Right lobe of liver (tissue), 6 donors: ENCODE data around the gene P3H2. TPM values are rescaled to one million over a fixed set of nuclear protein-coding genes. Genes with fewer than 3 reads are reported as not detected.

ENCODE experiments used
- ATAC-seq, 4 donors: fragments of 200-7000 bp; cut with Tn5 transposase; one replicate each; pipeline ENCODE4 v1.9.1; 2020; ENCODE audit warnings: mild to moderate bottlenecking in 4 of 4, moderate library complexity in 4 of 4
- DNase-seq, 3 donors: peaks; one replicate each; pipeline ENCODE4 v3.0.0-alpha.2; 2020
- H3K27ac ChIP-seq, 3 donors: fragments of 200-600 bp; one replicate each; pipeline ENCODE4 v1.8.0; 2022
- H3K27me3 ChIP-seq, 2 donors: fragments of 200-600 bp; one replicate each; pipeline ENCODE4 v1.8.0; 2022
- H3K36me3 ChIP-seq, 4 donors: fragments of 200-600 bp; sonication (generic) in 1 of 4; one replicate each; pipeline versions ENCODE4 v1.5.1 to v1.8.0; 2017 to 2022; ENCODE audit warnings: control low read depth in 1 of 4
- H3K4me1 ChIP-seq, 4 donors: fragments of 200-600 bp; sonication (generic) in 1 of 4; one replicate each; pipeline versions ENCODE4 v1.5.1 to v1.8.0; 2017 to 2022; ENCODE audit warnings: control low read depth in 1 of 4
- H3K4me3 ChIP-seq, 3 donors: fragments of 200-600 bp; one replicate each; pipeline ENCODE4 v1.8.0; 2022
- H3K9me3 ChIP-seq, 4 donors: fragments of 200-600 bp; sonication (generic) in 1 of 4; one replicate each; pipeline versions ENCODE4 v1.5.1 to v1.8.0; 2017 to 2022; ENCODE audit warnings: control low read depth in 1 of 4
- POLR2A ChIP-seq: fragments of 450-650 bp; IDR thresholded peaks from one replicate; pipeline ENCODE4 v1.6.1; 2017; ENCODE audit warnings: antibody characterized with exemption, mild to moderate bottlenecking
- WGBS: methylation state at CpG from one replicate; pipeline ENCODE4 v1.1.6; 2018; ENCODE audit warnings: low coverage, low lambda C conversion rate; ENCODE audit not compliant: insufficient coverage; ENCODE audit errors: missing lambda C conversion rate; 5-methylcytosine and 5-hydroxymethylcytosine counted together
- intact Hi-C, 2 donors: fragments of 100-400 bp; cut with DNase I; formaldehyde crosslinking; loops; one replicate each; pipeline versions ENCODE4 v1.11.2 to v1.14.1; 2022
- total RNA-seq, 6 experiments: library from RNA; depleted of rRNA in 2 of 6; stranded (reverse); fragments of >200 nt in 2 of 6; fragmentation: NEBNext Ultra II Directional in 3 of 6; extraction: Animal tissue kit (Norgen Biotek cat#: 25700) in 3 of 6; gene quantifications; one replicate each; pipeline versions ENCODE4 v1.1.0 to v1.2.4, GENCODE V29; 2016 to 2023
- TF ChIP-seq, protein P1 (sequence below), 4 donors: fragments of 200-600 bp in 3 of 4; fragments of 450-650 bp in 1 of 4; IDR thresholded peaks; one replicate each; pipeline versions ENCODE4 v1.5.1 to v1.8.0; 2016 to 2022; ENCODE audit warnings: antibody characterized with exemption in 4 of 4, mild to moderate bottlenecking in 2 of 4
- donor health status: DM: no; HTN: yes; CAD: no.
- donor health status: DM: no; HTN: no; CAD: no.
- donor health status: DM: no; HTN: no; CAD: no.
- donor health status: DM: no; HTN: yes; CAD: no.
- donor health status: DM: no; HTN: yes; CAD: no.

The P3H2 gene
- total RNA-seq, 6 experiments from 2014 or later = 3.2 to 8.7 (median 6.5) TPM

DNA sequence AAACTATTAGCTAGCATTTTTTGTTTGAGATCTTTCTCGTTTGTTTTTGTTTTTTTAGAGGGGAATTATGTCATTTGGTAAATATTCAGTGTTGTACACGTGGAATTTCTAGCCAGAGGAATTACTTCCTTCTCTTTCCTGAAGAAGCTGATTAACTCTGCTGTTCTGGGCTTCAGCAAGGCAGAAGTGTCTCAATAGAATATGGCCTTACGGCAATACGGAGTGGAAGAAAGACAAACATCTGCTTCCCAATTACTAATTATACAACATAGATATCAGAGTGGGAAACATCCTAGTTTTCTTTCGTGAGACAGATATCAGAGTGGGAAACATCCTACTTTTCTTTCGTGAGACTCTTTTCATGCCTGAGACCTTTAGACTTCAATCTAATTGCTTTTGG, 11.9 kb downstream of the P3H2 start:
- TF ChIP-seq, protein P1, sequence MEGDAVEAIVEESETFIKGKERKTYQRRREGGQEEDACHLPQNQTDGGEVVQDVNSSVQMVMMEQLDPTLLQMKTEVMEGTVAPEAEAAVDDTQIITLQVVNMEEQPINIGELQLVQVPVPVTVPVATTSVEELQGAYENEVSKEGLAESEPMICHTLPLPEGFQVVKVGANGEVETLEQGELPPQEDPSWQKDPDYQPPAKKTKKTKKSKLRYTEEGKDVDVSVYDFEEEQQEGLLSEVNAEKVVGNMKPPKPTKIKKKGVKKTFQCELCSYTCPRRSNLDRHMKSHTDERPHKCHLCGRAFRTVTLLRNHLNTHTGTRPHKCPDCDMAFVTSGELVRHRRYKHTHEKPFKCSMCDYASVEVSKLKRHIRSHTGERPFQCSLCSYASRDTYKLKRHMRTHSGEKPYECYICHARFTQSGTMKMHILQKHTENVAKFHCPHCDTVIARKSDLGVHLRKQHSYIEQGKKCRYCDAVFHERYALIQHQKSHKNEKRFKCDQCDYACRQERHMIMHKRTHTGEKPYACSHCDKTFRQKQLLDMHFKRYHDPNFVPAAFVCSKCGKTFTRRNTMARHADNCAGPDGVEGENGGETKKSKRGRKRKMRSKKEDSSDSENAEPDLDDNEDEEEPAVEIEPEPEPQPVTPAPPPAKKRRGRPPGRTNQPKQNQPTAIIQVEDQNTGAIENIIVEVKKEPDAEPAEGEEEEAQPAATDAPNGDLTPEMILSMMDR (IDR thresholded peaks at IDR 0.05) = no peak
- TF ChIP-seq POLR2A = no peak
- intact Hi-C loops = no loop called here
- peak; percentile 28 to 78 (median 64) for ATAC-seq
- Histone ChIP-seq H3K9me3 (no peaks in the 10 kb centered on the region), H3K27ac (peak overlapping the region in 1 of 3 donors; percentile 4), H3K4me1 (no peaks in the 10 kb centered on the region), H3K4me3 (no peak overlapping the region), H3K27me3 (no peaks in the 10 kb centered on the region), H3K36me3 (no peaks in the 10 kb centered on the region)
- 29% methylated on average over 6 of the region's 6 CpGs for WGBS
- no peak for DNase-seq

GRCh38 chr3:190105876-190106275, 14.8 kb downstream of the P3H2 start:
- no peaks in the 10 kb centered on the region for H3K4me1 ChIP-seq
- intact Hi-C loops = no loop called here
- no peaks in the 10 kb centered on the region for H3K27me3 ChIP-seq
- DNase-seq (no peak), ATAC-seq (no peak)
- H3K4me3 ChIP-seq = no peak overlapping the region
- no peak overlapping the region for H3K27ac ChIP-seq
- H3K36me3 ChIP-seq = no peaks in the 10 kb centered on the region
- TF ChIP-seq POLR2A = no peak
- TF ChIP-seq, protein P1 (IDR thresholded peaks at IDR 0.05) = no peak
- WGBS = 6% methylated on average over 1 of the region's 1 CpG
- H3K9me3 ChIP-seq = no peaks in the 10 kb centered on the region

GRCh38 chr3:190101320-190102011, 19.2 kb downstream of the P3H2 start:
- H3K27ac ChIP-seq = peak overlapping the region in 2 of 3 donors; percentile 37 to 45
- ATAC-seq (peak in 2 of 4 donors; percentile 36 to 41), DNase-seq (no peak)
- 26% methylated on average over 8 of the region's 8 CpGs for WGBS
- no peaks in the 10 kb centered on the region for H3K4me1 ChIP-seq
- TF ChIP-seq POLR2A = no peak
- TF ChIP-seq, protein P1 (IDR thresholded peaks at IDR 0.05) = no peak
- no peaks in the 10 kb centered on the region for H3K9me3 ChIP-seq
- H3K27me3 ChIP-seq = no peaks in the 10 kb centered on the region
- H3K36me3 ChIP-seq = no peaks in the 10 kb centered on the region
- no peak overlapping the region for H3K4me3 ChIP-seq
- intact Hi-C loops = no loop called here

DNA sequence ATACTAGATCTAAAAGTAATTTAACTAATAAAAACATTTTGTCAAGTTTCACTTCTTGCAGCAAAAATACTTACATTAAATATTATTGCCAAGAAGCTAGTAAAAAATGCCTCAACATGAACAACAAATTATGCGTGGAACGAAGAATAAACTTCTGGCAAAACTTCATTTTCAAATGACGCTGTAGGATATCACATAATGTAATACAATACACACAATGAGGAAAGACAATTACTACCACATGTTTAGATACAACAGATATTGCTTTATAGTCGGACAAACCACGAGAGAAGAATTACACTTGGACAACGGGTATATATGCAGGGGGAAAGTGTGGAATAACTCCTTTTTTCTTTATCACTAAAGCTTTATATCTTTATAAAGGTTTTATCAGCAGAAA, 21.6 kb downstream of the P3H2 start:
- H3K4me3 ChIP-seq = no peak overlapping the region
- H3K36me3 ChIP-seq = no peaks in the 10 kb centered on the region
- no peaks in the 10 kb centered on the region for H3K9me3 ChIP-seq
- WGBS = 77% methylated on average over 6 of the region's 6 CpGs
- intact Hi-C loops = no loop called here
- no peaks in the 10 kb centered on the region for H3K4me1 ChIP-seq
- no peaks in the 10 kb centered on the region for H3K27me3 ChIP-seq
- no peak for ATAC-seq
- no peak overlapping the region for H3K27ac ChIP-seq
- TF ChIP-seq, protein P1 (IDR thresholded peaks at IDR 0.05) = no peak
- TF ChIP-seq POLR2A = no peak
- no peak for DNase-seq
